ENCODE data around the gene CARS1. TPM values are rescaled to one million over a fixed set of nuclear protein-coding genes. Genes with fewer than 3 reads are reported as not detected.

CARS1 gene
- polyA plus RNA-seq, 3 donors = 30.9 to 46.8 (median 35.7) TPM

GRCh38 chr11:3036419-3036818 is 20.8 kb downstream of the CARS1 start:
- Mint-ChIP-seq H3K36me3 (peaks cover 64 to 84% of the 10 kb centered on the region in 2 donors), H3K9me3 (no peaks in the 10 kb centered on the region), H3K4me3 (peak overlapping the region; percentile 25 to 52), H3K4me1 (peaks cover 46% of the 10 kb centered on the region), H3K27me3 (ENCODE audit: low read depth in 3 of 3) (peaks cover 0 to 2% (median 0%) of the 10 kb centered on the region in 3 donors), H3K27ac (peak overlapping the region; percentile 86 to 96 (median 94))
- H3K27ac ChIP-seq (ENCODE audit: low read depth in 1 of 2, low read length in 2 of 2) = peak overlapping the region; percentile 58 to 77
- TF ChIP-seq CTCF (IDR thresholded peaks at IDR 0.05) = no peak
- WGBS (ENCODE audit: insufficient coverage) = 3% methylated on average over 5 of the region's 5 CpGs
- peaks cover 34 to 37% of the 10 kb centered on the region in 2 donors for H3K4me1 ChIP-seq (ENCODE audit: control insufficient read depth in 1 of 2, insufficient read depth in 2 of 2, low read length in 2 of 2)
- H3K36me3 ChIP-seq (replicated peaks in 1 of 2; ENCODE audit: control insufficient read depth in 1 of 2, insufficient read depth in 2 of 2, low read length in 2 of 2) = peaks cover 54 to 75% of the 10 kb centered on the region in 2 donors
- intact Hi-C loops (cut with micrococcal nuclease) = loop anchor here (2.0 to 10.0 kb wide), 6 partner anchors 44 to 181 kb away; partner anchors contain the start of genes MRGPRG (in 1 of the 2) and NAP1L4 (in 1 of the 2)
- H3K4me2 ChIP-seq (replicated peaks; ENCODE audit: extremely low read depth, low read length, poor library complexity, severe bottlenecking) = peak overlapping the region; percentile 59
- peak overlapping the region; percentile 75 for H2AFZ ChIP-seq (ENCODE audit: insufficient read depth, low read depth, low read length, poor library complexity, severe bottlenecking)
- peak; percentile 62 to 73 (median 71) for DNase-seq
- H4K20me1 ChIP-seq (ENCODE audit: insufficient read depth, low read length) = peaks cover 3% of the 10 kb centered on the region
- no peaks in the 10 kb centered on the region for H3K9me3 ChIP-seq (replicated peaks in 1 of 2; ENCODE audit: control insufficient read depth in 1 of 2, insufficient read depth in 1 of 2, low read length in 2 of 2)
- H3K27me3 ChIP-seq (ENCODE audit: control insufficient read depth in 2 of 2, insufficient read depth in 2 of 2, low read length in 2 of 2) = no peaks in the 10 kb centered on the region
- peak overlapping the region in 1 of 3 experiments; percentile 57 for H3K4me3 ChIP-seq (replicated peaks in 1 of 3; ENCODE audit: low read depth in 2 of 3, low read length in 3 of 3)
- H3K79me2 ChIP-seq (ENCODE audit: insufficient read depth, low read length) = peaks cover 8% of the 10 kb centered on the region
- H3K9ac ChIP-seq (ENCODE audit: insufficient read depth, low read length, poor library complexity, severe bottlenecking) = peak overlapping the region; percentile 20

- DNase-seq = no peak
- Histone ChIP-seq H3K4me2 (replicated peaks; ENCODE audit: extremely low read depth, low read length, poor library complexity, severe bottlenecking) (no peak overlapping the region), H4K20me1 (ENCODE audit: insufficient read depth, low read length) (peaks cover 3% of the 10 kb centered on the region), H3K27me3 (ENCODE audit: control insufficient read depth in 2 of 2, insufficient read depth in 2 of 2, low read length in 2 of 2) (no peaks in the 10 kb centered on the region), H3K9ac (ENCODE audit: insufficient read depth, low read length, poor library complexity, severe bottlenecking) (no peak overlapping the region), H3K36me3 (replicated peaks in 1 of 2; ENCODE audit: control insufficient read depth in 1 of 2, insufficient read depth in 2 of 2, low read length in 2 of 2) (peaks cover 43 to 64% of the 10 kb centered on the region in 2 donors), H3K4me1 (ENCODE audit: control insufficient read depth in 1 of 2, insufficient read depth in 2 of 2, low read length in 2 of 2) (peaks cover 45 to 48% of the 10 kb centered on the region in 2 donors), H3K9me3 (replicated peaks in 1 of 2; ENCODE audit: control insufficient read depth in 1 of 2, insufficient read depth in 1 of 2, low read length in 2 of 2) (no peaks in the 10 kb centered on the region), H3K4me3 (replicated peaks in 1 of 3; ENCODE audit: low read depth in 2 of 3, low read length in 3 of 3) (no peak overlapping the region), H2AFZ (ENCODE audit: insufficient read depth, low read depth, low read length, poor library complexity, severe bottlenecking) (no peak overlapping the region), H3K79me2 (ENCODE audit: insufficient read depth, low read length) (peaks cover 8% of the 10 kb centered on the region), H3K27ac (ENCODE audit: low read depth in 1 of 2, low read length in 2 of 2) (peak overlapping the region; percentile 47 to 77)
- Mint-ChIP-seq H3K27me3 (ENCODE audit: low read depth in 3 of 3) (peaks cover 0 to 2% (median 0%) of the 10 kb centered on the region in 3 donors), H3K9me3 (no peaks in the 10 kb centered on the region), H3K4me1 (peaks cover 57% of the 10 kb centered on the region), H3K36me3 (peaks cover 53 to 73% of the 10 kb centered on the region in 2 donors), H3K4me3 (no peak overlapping the region), H3K27ac (peak overlapping the region in 3 of 7 donors; percentile 46 to 96 (median 95))
- TF ChIP-seq CTCF (IDR thresholded peaks at IDR 0.05) = no peak
- intact Hi-C loops (cut with micrococcal nuclease) = loop anchor here (5.0 to 10.0 kb wide), 4 partner anchors 43 to 182 kb away; partner anchors contain the start of genes MRGPRG (in 1 of the 2) and NAP1L4 (in 1 of the 2)
Measured at GRCh38 chr11:3035333-3035732, 21.9 kb downstream of the CARS1 start.

Data from CD14-positive monocyte (primary cell).